Brain microvascular endothelial cell (primary cell): ENCODE data around the gene KCNIP4.

Experiments
- DNase-seq: peaks from one replicate; pipeline ENCODE4 v3.0.0-alpha.2; 2020
- H3K27ac ChIP-seq: fragments of 250-450 bp; sonication (Bioruptor Pico); 2 replicates; pipeline ENCODE4 v1.5.1; 2020; ENCODE audit warnings: mild to moderate bottlenecking, moderate library complexity
- H3K27me3 ChIP-seq: fragments of 250-450 bp; sonication (Bioruptor Pico); replicated peaks from 2 replicates; pipeline ENCODE4 v1.5.1; 2020; ENCODE audit warnings: mild to moderate bottlenecking
- H3K36me3 ChIP-seq: fragments of 250-450 bp; sonication (Bioruptor Pico); replicated peaks from 2 replicates; pipeline ENCODE4 v1.5.1; 2020; ENCODE audit warnings: mild to moderate bottlenecking
- H3K4me3 ChIP-seq: 2 replicates; pipeline ENCODE4 v1.5.1; 2011; ENCODE audit warnings: low read depth, mild to moderate bottlenecking, control low read depth, low read length, moderate library complexity
- in situ Hi-C: cut with HindIII; loops from 2 replicates; pipeline ENCODE4 v1.10.0; 2017; ENCODE audit warnings: low sequenced_read_pairs, low pct_ligation_motif_present
- TF ChIP-seq, protein P1 (sequence below): IDR thresholded peaks from 2 replicates; pipeline ENCODE4 v1.5.1; 2011; ENCODE audit warnings: low read depth, mild to moderate bottlenecking, moderate library complexity, low read length, control low read depth, inconsistent platforms; ENCODE audit errors: missing control alignments

Gene KCNIP4

DNA sequence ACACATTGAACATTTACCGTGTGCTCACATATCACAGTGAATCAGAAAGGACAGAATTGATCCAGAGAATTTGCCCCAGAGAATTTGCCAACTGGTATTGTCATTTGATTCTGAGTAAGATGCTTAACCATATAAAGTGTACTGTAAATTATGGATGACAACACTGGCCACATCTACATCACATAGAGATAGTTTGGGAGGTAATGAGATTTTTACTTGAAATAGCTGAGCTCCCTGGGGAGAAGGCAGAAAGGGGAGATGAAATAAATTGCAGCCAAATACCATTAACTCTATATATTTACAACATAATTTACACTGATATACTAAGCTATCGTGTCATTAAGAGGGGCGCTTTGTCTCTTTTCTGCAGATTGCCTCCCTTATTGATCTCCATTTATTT is 564.0 kb downstream of the KCNIP4 start:
- no peak for DNase-seq
- in situ Hi-C loops: no loop called here

DNA sequence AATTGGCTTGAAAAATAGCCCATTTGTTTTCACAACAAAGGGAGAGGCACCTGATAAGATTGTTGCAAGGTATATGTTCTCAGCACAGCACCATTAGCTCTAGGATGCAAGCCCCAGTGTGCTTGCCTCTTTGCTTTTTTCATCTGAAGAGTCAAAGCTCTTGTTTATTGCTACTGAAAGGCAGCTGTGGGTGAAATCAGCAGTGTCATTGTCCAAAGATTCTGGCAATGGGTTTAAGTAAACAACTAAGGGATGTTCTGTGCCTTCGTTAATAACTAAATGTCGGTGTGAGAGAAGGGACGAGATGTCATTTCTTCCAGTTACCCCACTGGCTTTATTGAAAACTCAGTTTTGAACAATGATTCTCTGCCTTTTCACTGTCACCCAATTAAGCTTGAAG is 567.7 kb downstream of the KCNIP4 start:
- Histone ChIP-seq H3K27ac (no peak overlapping the region), H3K4me3 (no peak overlapping the region), H3K27me3 (no peaks in the 10 kb centered on the region), H3K36me3 (no peaks in the 10 kb centered on the region)
- in situ Hi-C loops: no loop called here
- DNase-seq: no peak
- TF ChIP-seq, protein P1, sequence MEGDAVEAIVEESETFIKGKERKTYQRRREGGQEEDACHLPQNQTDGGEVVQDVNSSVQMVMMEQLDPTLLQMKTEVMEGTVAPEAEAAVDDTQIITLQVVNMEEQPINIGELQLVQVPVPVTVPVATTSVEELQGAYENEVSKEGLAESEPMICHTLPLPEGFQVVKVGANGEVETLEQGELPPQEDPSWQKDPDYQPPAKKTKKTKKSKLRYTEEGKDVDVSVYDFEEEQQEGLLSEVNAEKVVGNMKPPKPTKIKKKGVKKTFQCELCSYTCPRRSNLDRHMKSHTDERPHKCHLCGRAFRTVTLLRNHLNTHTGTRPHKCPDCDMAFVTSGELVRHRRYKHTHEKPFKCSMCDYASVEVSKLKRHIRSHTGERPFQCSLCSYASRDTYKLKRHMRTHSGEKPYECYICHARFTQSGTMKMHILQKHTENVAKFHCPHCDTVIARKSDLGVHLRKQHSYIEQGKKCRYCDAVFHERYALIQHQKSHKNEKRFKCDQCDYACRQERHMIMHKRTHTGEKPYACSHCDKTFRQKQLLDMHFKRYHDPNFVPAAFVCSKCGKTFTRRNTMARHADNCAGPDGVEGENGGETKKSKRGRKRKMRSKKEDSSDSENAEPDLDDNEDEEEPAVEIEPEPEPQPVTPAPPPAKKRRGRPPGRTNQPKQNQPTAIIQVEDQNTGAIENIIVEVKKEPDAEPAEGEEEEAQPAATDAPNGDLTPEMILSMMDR: no peak

More for the DNA sequence above, 564.0 kb downstream of the KCNIP4 start:
- Histone ChIP-seq H3K27ac (no peak overlapping the region), H3K27me3 (no peaks in the 10 kb centered on the region), H3K4me3 (no peak overlapping the region), H3K36me3 (no peaks in the 10 kb centered on the region)
- TF ChIP-seq, protein P1: no peak

DNA sequence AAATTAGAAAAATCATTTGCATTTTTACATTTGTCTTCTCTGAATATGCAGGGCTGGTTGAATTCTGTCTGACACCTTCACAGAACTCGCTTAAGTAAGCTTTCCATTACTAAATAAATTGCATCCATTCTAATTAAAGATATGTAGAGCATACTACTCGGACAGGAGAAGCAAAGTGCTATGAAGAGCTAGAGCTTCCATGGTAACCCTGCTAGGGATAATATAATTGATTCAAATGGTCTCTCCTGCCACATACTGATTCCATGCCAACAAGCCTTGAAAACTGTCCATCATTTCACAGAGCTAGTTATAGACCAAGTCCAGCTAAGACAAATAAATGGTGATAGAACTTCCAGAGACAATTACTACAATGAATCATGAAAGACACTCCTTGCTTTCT is 571.5 kb downstream of the KCNIP4 start:
- in situ Hi-C loops: no loop called here
- Histone ChIP-seq H3K27ac (no peak overlapping the region), H3K27me3 (no peaks in the 10 kb centered on the region), H3K4me3 (no peak overlapping the region), H3K36me3 (no peaks in the 10 kb centered on the region)
- TF ChIP-seq, protein P1: no peak
- no peak for DNase-seq

DNA sequence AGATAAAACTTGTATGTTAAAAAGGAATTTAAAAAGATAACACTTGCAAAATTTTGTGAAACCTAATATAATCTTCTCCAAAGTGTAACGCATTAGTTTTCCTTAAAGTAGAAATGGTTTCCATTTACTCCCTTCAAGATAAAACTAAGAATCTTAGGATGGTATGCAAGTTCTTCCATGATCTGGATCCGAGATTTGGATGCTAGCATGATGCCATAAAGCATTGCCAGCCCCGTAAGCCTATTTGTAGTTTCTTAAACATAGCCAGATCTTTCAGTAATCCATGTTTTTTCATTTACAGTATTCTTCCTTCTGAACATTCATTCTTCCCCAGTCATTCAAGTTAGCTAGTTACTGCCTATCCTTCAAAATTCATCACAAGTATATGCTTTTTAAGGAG is 572.4 kb downstream of the KCNIP4 start:
- H3K4me3 ChIP-seq: no peak overlapping the region
- DNase-seq: no peak
- H3K36me3 ChIP-seq: no peaks in the 10 kb centered on the region
- no peaks in the 10 kb centered on the region for H3K27me3 ChIP-seq
- in situ Hi-C loops: no loop called here
- no peak overlapping the region for H3K27ac ChIP-seq
- TF ChIP-seq, protein P1: no peak

DNA sequence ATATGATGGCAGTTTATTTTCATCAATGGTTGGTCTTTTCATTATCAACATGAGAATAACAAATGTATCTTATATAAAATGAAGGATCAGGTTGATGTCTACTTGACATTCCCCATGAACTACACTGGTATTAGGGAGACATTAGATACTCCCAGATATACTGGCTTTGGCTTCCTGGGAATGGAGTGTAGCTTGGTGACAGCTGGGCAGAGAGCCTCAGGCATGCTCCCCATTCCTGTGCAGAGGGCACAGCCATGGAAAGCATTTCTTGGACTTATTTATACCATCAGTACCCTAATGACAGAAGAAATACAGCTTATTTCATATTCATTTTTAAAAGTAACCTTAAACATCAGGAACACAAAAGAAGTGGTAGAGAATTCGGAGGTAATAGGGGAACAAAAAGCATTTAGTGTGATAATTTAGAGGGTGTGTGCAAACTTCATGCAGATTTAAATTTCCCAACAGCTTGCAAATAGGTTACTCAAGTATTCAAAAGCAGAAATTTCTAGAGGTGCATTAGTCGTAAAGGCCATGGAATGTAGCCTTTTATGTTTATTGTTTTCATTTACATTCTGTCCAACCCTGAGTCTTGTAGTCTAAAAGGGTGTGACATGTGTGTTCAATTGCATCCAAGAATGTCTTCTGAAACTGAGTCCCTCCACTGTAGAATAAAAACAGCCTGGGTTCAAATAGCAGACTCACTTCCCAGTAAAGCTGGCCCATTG is 573.8 kb downstream of the KCNIP4 start:
- in situ Hi-C loops: no loop called here
- Histone ChIP-seq H3K27me3 (no peaks in the 10 kb centered on the region), H3K36me3 (no peaks in the 10 kb centered on the region), H3K27ac (no peak overlapping the region), H3K4me3 (no peak overlapping the region)
- DNase-seq: no peak
- TF ChIP-seq, protein P1: no peak

DNA sequence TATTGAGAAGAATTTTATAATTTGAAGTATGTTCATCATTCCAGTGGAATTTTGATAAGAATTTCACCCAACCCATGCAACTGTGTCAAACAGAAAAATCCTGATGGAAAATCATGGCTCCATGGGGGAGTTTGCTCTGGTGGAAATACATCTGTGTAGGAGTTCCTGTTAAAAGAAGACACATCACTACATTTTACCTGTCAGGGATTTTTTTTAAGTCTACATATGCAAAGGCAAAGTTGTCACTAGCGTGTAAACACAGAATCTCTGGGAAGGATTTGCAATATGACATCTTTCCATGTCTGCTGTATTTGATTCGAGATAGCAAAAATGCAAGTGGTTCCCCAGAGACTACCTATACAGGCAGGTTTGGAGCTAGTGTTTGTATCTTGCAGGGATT is 581.0 kb downstream of the KCNIP4 start:
- H3K36me3 ChIP-seq: no peaks in the 10 kb centered on the region
- no peak for DNase-seq
- no peak overlapping the region for H3K27ac ChIP-seq
- no peaks in the 10 kb centered on the region for H3K27me3 ChIP-seq
- H3K4me3 ChIP-seq: no peak overlapping the region
- TF ChIP-seq, protein P1: no peak
- in situ Hi-C loops: no loop called here
